ENCODE data around the gene POLR3B. TPM values are rescaled to one million over a fixed set of nuclear protein-coding genes. Genes with fewer than 3 reads are reported as not detected.

POLR3B gene
- total RNA-seq, 1 donor from 2014 or later = 24.4 TPM

DNA sequence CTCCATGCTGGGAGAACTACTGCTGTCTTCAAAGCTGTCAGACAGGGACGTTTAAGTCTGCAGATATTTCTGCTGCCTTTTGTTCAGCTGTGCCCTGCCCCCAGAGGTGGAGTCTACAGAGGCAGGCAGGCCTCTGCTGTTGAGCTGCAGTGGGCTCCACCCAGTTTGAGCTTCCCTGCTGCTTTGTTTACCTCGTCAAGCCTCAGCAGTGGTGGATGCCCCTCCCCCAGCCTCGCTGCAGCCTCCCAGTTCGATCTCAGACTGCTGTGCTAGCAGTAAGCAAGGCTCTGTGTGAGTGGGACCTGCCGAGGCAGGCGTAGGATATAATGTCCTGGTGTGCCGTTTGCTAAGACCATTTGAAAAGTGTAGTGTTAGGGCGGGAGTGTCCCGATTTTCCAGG lies 193.9 kb downstream of the POLR3B start:
- no peak for DNase-seq (ENCODE audit: low spot score)

DNA sequence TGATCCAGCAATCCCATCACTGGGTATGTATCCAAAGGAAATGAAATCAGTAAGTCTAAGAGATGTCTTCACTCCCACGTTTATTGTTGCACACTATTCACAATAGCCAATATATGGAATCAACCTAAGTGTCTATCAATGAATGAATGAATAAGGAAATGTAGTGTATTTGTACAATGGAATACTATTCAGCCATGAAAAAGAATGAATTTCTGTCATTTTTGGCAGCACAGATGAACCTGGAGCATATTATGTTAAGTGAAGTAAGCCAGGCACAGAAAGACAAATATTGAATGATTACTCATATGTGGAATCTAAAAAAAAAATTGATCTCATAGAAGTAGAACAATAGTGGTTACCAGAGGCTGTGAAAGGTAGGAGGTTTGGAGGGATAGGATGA lies 194.7 kb downstream of the POLR3B start:
- no peak for DNase-seq (ENCODE audit: low spot score)

Other genes starting within 250 kb of the POLR3B start
- 16.0 TPM for gene NUAK1, start 218.8 kb upstream of the POLR3B start, total RNA-seq
- 39.7 TPM for gene CKAP4, start 109.7 kb upstream of the POLR3B start, total RNA-seq
- 19.6 TPM for gene TCP11L2, start 55.0 kb upstream of the POLR3B start, total RNA-seq
- not detected for gene RFX4, start 225.3 kb downstream of the POLR3B start, total RNA-seq

All from ureter (tissue), 1 donor.